Smooth muscle cell (in vitro differentiated cells): ENCODE measurements around the gene TUBB2A. TPM values are rescaled to one million over a fixed set of nuclear protein-coding genes. Genes with fewer than 3 reads are reported as not detected.

Experiments used
- DNase-seq: peaks from one replicate; lab custom pipeline; 2025; ENCODE audit not compliant: unreplicated experiment; lab: John Stamatoyannopoulos, UW
- H2AFZ ChIP-seq: fragments of 200-600 bp; sonication (generic); 2 replicates; pipeline ENCODE4 v1.6.0; 2016; ENCODE audit warnings: antibody characterized with exemption, low read depth, mild to moderate bottlenecking
- H3F3A ChIP-seq: fragments of 200-600 bp; sonication (generic); 2 replicates; pipeline ENCODE4 v1.6.0; 2017; ENCODE audit warnings: antibody characterized with exemption, low read depth
- H3K27ac ChIP-seq: fragments of 200-600 bp; sonication (generic); 2 replicates; pipeline ENCODE4 v1.5.1; 2016; ENCODE audit warnings: low read depth, mild to moderate bottlenecking
- H3K27me3 ChIP-seq: fragments of 200-600 bp; sonication (generic); 2 replicates; pipeline ENCODE4 v1.6.1; 2016; ENCODE audit warnings: low read depth, mild to moderate bottlenecking
- H3K36me3 ChIP-seq: fragments of 200-600 bp; sonication (generic); 2 replicates; pipeline ENCODE4 v1.5.1; 2016; ENCODE audit warnings: low read depth
- H3K4me1 ChIP-seq: fragments of 200-600 bp; sonication (generic); 2 replicates; pipeline ENCODE4 v1.5.1; 2016; ENCODE audit warnings: low read depth
- H3K4me2 ChIP-seq: fragments of 200-600 bp; sonication (generic); 2 replicates; pipeline ENCODE4 v1.6.0; 2016; ENCODE audit warnings: mild to moderate bottlenecking
- H3K4me3 ChIP-seq: fragments of 200-600 bp; sonication (generic); 2 replicates; pipeline ENCODE4 v1.5.1; 2016; ENCODE audit warnings: mild to moderate bottlenecking
- H3K79me2 ChIP-seq: fragments of 200-600 bp; sonication (generic); 2 replicates; pipeline ENCODE4 v1.6.0; 2016; ENCODE audit warnings: low read depth, mild to moderate bottlenecking
- H3K9ac ChIP-seq: fragments of 200-600 bp; sonication (generic); 2 replicates; pipeline ENCODE4 v1.6.0; 2016; ENCODE audit warnings: low read depth
- H3K9me3 ChIP-seq: fragments of 200-600 bp; sonication (generic); replicated peaks from 2 replicates; pipeline ENCODE4 v1.5.1; 2016; ENCODE audit warnings: low read depth
- H4K20me1 ChIP-seq: fragments of 200-600 bp; sonication (generic); 2 replicates; pipeline ENCODE4 v1.6.0; 2016; ENCODE audit warnings: low read depth
- WGBS: methylation state at CpG from one replicate; pipeline ENCODE4 v1.1.7; 2016; ENCODE audit warnings: low lambda C conversion rate; 5-methylcytosine and 5-hydroxymethylcytosine counted together
- polyA plus RNA-seq: library from polyadenylated mRNA; unstranded; fragments of >200 nt; fragmentation: Nextera tagmentation; extraction: Ambion mirVana; gene quantifications from 2 replicates; pipeline ENCODE4 v1.2.1, GENCODE V29; 2016
- total RNA-seq: library from RNA; depleted of rRNA; stranded (reverse); fragments of >200 nt; gene quantifications from 2 replicates; pipeline ENCODE4 v1.2.3, GENCODE V29; 2014
- TF ChIP-seq, protein P1 (sequence below): fragments of 200-600 bp; sonication (generic); IDR thresholded peaks from 2 replicates; pipeline ENCODE4 v1.5.1; 2017; ENCODE audit warnings: borderline replicate concordance, mild to moderate bottlenecking, antibody characterized with exemption; ENCODE audit not compliant: insufficient read depth, poor library complexity, severe bottlenecking

TUBB2A gene
- total and polyA plus RNA-seq, 2 experiments from 2014 or later, result 236 to 272 TPM

DNA sequence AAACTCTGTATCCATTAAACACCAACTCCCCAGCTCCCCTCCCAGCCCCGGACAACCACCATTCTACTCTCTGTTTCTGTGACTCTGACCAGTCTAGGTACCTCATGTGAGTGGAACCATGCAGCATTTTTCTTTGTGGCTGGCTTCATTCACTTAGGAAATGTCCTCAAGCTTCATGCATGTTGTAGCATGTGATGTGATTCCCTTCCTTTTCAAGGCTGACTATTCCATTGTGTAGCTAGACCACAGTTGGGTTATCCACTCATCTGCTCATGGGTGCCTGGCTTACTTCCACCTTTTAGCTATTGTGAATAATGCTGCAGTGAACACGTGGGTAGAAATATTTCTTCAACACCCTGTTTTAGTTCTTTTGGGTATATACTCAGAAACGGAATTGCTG lies 47.6 kb downstream of the TUBB2A start:
- Histone ChIP-seq H3K4me1 (no peaks in the 10 kb centered on the region), H3K27ac (no peak overlapping the region), H3K27me3 (no peaks in the 10 kb centered on the region), H3K4me3 (no peak overlapping the region), H3K9ac (no peak overlapping the region), H3K9me3 (no peaks in the 10 kb centered on the region), H3K36me3 (peaks cover 12% of the 10 kb centered on the region), H3F3A (no peaks in the 10 kb centered on the region), H3K4me2 (no peak overlapping the region), H3K79me2 (no peaks in the 10 kb centered on the region), H4K20me1 (no peaks in the 10 kb centered on the region), H2AFZ (no peak overlapping the region)
- DNase-seq, result no peak
- TF ChIP-seq, protein P1, sequence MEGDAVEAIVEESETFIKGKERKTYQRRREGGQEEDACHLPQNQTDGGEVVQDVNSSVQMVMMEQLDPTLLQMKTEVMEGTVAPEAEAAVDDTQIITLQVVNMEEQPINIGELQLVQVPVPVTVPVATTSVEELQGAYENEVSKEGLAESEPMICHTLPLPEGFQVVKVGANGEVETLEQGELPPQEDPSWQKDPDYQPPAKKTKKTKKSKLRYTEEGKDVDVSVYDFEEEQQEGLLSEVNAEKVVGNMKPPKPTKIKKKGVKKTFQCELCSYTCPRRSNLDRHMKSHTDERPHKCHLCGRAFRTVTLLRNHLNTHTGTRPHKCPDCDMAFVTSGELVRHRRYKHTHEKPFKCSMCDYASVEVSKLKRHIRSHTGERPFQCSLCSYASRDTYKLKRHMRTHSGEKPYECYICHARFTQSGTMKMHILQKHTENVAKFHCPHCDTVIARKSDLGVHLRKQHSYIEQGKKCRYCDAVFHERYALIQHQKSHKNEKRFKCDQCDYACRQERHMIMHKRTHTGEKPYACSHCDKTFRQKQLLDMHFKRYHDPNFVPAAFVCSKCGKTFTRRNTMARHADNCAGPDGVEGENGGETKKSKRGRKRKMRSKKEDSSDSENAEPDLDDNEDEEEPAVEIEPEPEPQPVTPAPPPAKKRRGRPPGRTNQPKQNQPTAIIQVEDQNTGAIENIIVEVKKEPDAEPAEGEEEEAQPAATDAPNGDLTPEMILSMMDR, result no peak
- 98% methylated on average over 3 of the region's 3 CpGs for WGBS

DNA sequence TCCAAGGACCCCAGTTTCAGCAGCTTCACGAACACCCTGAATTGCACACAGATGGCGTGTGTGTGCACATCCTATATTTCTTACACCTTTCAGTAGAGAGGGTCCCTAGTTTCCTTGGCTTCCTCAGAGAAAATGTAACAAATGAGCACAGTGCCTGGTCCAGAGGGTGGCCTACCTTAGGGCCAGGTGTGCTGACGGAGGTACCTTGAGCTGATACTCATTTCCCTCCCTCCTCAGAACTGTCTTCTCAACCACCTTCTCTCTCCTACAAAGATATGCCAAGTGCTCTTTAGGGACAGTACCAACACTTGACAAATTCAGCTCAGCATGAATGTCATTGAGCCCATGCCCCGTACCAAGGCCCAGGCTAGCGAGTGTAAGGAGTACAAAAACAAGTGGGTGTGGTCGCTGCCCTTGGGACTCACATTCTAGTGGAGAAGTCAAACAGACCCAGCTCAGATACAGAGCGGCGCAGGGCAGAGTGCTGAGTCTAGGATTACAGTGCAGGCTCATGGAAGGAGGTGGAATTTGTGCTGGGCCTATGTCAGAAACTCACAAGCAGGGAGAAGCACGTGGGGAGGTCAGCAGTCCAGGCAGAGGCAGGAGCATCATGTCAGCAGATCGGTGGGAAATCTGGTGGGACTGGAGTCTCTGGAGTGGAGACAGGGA lies 48.5 kb downstream of the TUBB2A start:
- no peaks in the 10 kb centered on the region for H3F3A ChIP-seq
- H3K4me2 ChIP-seq, result no peak overlapping the region
- H4K20me1 ChIP-seq, result no peaks in the 10 kb centered on the region
- H3K27me3 ChIP-seq, result no peaks in the 10 kb centered on the region
- no peak overlapping the region for H2AFZ ChIP-seq
- H3K9ac ChIP-seq, result no peak overlapping the region
- TF ChIP-seq, protein P1, result no peak
- no peaks in the 10 kb centered on the region for H3K79me2 ChIP-seq
- 95% methylated on average over 10 of the region's 10 CpGs for WGBS
- peaks cover 13% of the 10 kb centered on the region for H3K36me3 ChIP-seq
- no peaks in the 10 kb centered on the region for H3K9me3 ChIP-seq
- H3K27ac ChIP-seq, result no peak overlapping the region
- H3K4me1 ChIP-seq, result no peaks in the 10 kb centered on the region
- no peak for DNase-seq
- H3K4me3 ChIP-seq, result no peak overlapping the region

Other genes with a start within 250 kb of the TUBB2A start
- gene SERPINB6, start 186.0 kb downstream of the TUBB2A start, total RNA-seq, result 67.8 and 85.1 TPM in 2 replicates
- gene SERPINB6, start 186.0 kb downstream of the TUBB2A start, polyA plus RNA-seq, result 116 and 118 TPM in 2 replicates
- gene NQO2, start 157.7 kb downstream of the TUBB2A start, total RNA-seq, result 12.9 and 16.4 TPM in 2 replicates
- gene NQO2, start 157.7 kb downstream of the TUBB2A start, polyA plus RNA-seq, result 33.6 and 49.0 TPM in 2 replicates
- 11.8 and 12.2 TPM in 2 replicates for gene RIPK1, start 89.0 kb downstream of the TUBB2A start, total RNA-seq
- gene RIPK1, start 89.0 kb downstream of the TUBB2A start, polyA plus RNA-seq, result 8.7 and 15.9 TPM in 2 replicates
- 21.3 and 33.3 TPM in 2 replicates for gene BPHL, start 38.8 kb downstream of the TUBB2A start, total RNA-seq
- gene BPHL, start 38.8 kb downstream of the TUBB2A start, polyA plus RNA-seq, result 43.6 and 57.8 TPM in 2 replicates
- 55.7 and 62.1 TPM in 2 replicates for gene TUBB2B, start 70.1 kb upstream of the TUBB2A start, total RNA-seq
- gene TUBB2B, start 70.1 kb upstream of the TUBB2A start, polyA plus RNA-seq, result 22.7 and 52.2 TPM in 2 replicates
- gene PSMG4, start 101.4 kb upstream of the TUBB2A start, total RNA-seq, result 12.5 TPM in 2 replicates
- gene PSMG4, start 101.4 kb upstream of the TUBB2A start, polyA plus RNA-seq, result 10.9 and 11.5 TPM in 2 replicates